Activated CD4-positive, alpha-beta T cell treated with anti-CD3 and anti-CD28 coated beads, Interleukin-2, amount 50 U/mL, for 4 hours (primary cell): ENCODE measurements around the gene STX1A.
"Not testable (repeated sequence)": the region's sequence is repeated elsewhere in the genome, so short reads cannot be mapped to it uniquely, and the experiment has no call there.

Source experiments
- DNase-seq, 2 experiments: peaks; one replicate each; pipeline ENCODE4 v3.0.0-alpha.2; 2020

Gene STX1A

DNA sequence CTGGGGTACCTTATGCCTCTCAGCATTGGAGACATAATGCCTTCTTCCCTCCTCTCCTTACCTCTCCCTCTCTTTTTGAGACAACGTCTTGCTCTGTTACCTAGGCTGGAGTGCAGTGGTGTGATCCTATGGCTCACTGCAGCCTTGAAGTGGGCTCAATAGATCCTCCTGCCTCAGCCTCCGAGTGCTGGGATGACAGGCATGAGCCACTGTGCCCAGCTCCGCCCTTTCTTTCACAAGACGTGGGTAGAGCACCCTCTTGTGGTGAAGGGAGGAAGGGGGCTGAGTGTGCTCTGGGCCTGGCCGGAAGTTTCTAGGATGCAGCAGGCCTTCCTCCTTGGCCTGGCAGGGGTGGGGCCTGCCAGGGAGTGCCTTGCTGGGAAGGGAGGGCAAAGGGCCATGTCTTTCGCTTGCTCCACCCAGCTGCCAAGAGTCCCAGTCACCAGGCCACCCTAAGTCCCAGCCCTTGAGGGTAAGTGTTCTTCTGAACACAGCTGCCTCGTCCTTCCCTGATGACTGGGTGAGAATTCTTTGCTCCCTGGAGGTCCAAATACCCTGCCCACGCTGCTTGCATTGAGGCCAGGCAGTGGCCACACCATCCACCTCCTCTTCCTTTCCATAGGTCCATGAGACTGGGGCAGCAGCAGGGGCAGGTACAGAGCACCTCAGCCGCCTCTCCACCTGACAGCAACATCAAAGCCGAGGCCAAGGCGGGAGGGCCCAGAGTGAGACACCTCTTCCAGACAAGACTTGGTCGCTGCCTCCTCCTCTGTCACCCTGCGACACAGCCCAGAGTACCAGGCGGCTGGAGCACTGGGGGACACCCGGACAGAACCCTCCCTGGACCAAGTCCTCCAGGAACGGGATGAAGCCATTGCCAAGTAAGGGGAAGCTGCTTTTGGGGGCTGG, 15.4 kb upstream of the STX1A start:
- peak; percentile 75 to 79 for DNase-seq

- DNase-seq, result no peak
Observed at GRCh38 chr7:73732397-73732796, 12.9 kb upstream of the STX1A start.

GRCh38 chr7:73730485-73730884, 11.0 kb upstream of the STX1A start:
- DNase-seq, result no peak

- no peak for DNase-seq
Observed at GRCh38 chr7:73728551-73728950, 9.1 kb upstream of the STX1A start.

- no peak for DNase-seq
Observed at GRCh38 chr7:73727952-73728351, 8.5 kb upstream of the STX1A start.

GRCh38 chr7:73726083-73726466, 6.6 kb upstream of the STX1A start:
- DNase-seq, result no peak

DNA sequence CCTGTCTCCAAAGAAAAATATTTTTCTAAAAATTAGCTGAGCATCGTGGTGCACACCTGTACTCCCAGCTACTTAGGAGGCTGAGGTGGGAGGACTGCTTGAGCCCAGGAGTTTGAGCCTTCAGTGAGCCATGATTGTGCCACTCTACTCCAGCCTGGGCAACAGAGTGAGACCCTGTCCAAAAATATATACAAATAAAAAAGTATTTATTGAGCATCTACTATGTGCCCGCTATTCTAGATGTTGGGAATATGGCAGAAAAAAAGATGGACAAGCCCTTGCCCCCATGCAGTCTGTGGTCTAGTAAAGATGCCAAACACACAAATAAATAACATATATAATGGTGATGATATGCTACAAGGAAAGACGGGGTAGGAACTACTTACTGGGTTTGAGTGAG, 4.3 kb upstream of the STX1A start:
- DNase-seq, result no peak

- DNase-seq, result no peak
Observed at GRCh38 chr7:73722785-73723184, 3.3 kb upstream of the STX1A start.

GRCh38 chr7:73722182-73722581, 2.7 kb upstream of the STX1A start:
- DNase-seq, result not testable (repeated sequence)

- no peak for DNase-seq
Observed at GRCh38 chr7:73721377-73721817, 1.9 kb upstream of the STX1A start.

- DNase-seq, result not testable (repeated sequence)
Observed at GRCh38 chr7:73720443-73720842, 974 bp upstream of the STX1A start.

GRCh38 chr7:73719806-73720169, 319 bp upstream of the STX1A start:
- DNase-seq, result no peak

DNA sequence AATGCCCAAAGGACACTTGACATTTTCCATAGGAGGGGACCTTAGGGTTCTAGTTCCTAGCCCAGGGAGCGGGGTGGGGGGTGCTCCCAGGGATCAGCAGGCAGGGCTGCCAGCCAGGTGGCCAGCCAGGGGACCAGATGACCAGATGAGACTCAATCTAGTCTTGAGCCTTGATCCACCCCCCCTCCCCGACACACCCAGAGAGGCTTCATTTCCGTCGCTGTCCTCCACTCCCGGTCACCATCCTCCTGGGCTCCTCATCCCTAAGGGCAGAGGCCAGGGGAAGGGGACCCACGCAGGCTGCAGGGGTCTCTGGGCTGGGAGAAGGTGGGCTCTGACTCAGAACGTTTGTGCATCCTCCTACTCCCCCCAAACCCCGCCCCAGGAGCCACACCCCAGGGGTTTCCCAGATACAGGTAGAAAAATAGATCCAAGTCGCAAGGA, 1.0 kb downstream of the STX1A start:
- DNase-seq, result peak in 1 of 2 experiments; percentile 31

DNA sequence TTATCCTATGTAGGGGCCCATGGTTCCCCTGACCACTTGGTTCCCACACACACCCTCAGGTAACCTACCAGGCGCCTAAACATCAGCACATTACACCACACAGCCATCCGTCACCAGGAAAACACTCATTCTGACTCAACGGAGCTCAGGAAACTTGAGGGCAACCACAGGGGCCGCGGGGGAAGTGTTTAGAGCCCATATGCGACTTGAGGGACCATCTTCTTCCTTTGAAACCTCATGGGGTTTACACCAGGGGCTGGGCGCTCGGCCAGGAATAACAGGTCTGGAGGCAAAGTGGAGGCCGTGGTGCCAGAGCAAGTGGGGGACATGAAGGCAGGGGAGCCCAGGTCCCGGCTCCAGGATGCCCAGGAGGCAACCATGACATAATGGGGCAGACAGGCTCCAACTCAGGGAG, 1.5 kb downstream of the STX1A start:
- DNase-seq, result peak; percentile 69 to 74

- DNase-seq, result no peak
Observed at GRCh38 chr7:73717025-73717807, 2.3 kb downstream of the STX1A start.

GRCh38 chr7:73716318-73716890, 3.1 kb downstream of the STX1A start:
- no peak for DNase-seq

DNA sequence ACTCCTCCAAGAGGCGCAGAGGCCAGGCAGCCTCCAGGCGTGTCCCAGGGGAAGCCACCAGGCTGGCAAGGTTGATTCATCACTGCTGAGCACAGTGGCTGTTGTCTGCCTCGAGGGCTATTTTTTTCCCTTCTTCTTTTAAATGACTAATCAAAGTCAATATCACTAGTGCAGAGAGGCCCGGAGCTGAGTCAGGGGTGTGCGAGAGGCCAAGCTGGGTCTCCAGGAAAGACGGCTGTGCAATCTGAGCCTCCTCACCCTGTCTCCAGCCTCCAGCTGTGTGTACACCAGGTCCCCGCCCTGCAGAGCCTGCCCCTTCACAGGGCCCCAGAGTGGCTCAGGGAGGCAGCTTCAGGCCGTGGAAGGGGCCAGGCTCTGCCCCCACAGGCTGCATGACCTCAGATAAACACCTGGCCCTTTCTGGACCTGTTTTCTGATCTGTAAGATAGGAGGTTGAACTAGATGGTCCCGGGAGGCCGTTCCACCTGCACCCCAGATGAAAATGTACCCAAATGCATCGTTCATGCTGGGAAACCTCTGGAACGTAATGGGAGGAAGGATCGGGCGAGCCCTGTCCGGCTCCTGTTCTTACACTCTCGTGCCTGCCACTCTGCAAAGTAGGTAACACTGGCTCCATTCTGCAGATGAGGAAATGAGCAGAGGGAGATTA, 3.7 kb downstream of the STX1A start:
- DNase-seq, result peak in 1 of 2 experiments; percentile 36

GRCh38 chr7:73713319-73713718, 6.2 kb downstream of the STX1A start:
- not testable (repeated sequence) for DNase-seq

GRCh38 chr7:73712773-73713172, 6.7 kb downstream of the STX1A start:
- DNase-seq, result no peak

GRCh38 chr7:73708961-73709549, 10.4 kb downstream of the STX1A start:
- DNase-seq, result no peak

GRCh38 chr7:73707045-73707631, 12.3 kb downstream of the STX1A start:
- no peak for DNase-seq
